Epithelial cell of proximal tubule (primary cell): ENCODE measurements around the gene LRRFIP1. TPM values are rescaled to one million over a fixed set of nuclear protein-coding genes. Genes with fewer than 3 reads are reported as not detected.

ENCODE experiments used
- DNase-seq: peaks from one replicate; pipeline ENCODE4 v3.0.0-alpha.2; 2011; ENCODE audit warnings: low read depth
- H3K4me3 ChIP-seq: 2 replicates; pipeline ENCODE4 v1.5.1; 2011; ENCODE audit warnings: low read depth, mild to moderate bottlenecking, low read length
- total RNA-seq: library from RNA; depleted of rRNA; stranded (reverse); fragments of >200 nt; gene quantifications from 2 replicates; pipeline ENCODE4 v1.2.3, GENCODE V29; 2015
- TF ChIP-seq, protein P1 (sequence below): conservative IDR thresholded peaks from 2 replicates; pipeline ENCODE4 v1.5.1; 2012; ENCODE audit warnings: low read depth, mild to moderate bottlenecking, low read length

The LRRFIP1 gene
- total RNA-seq, 1 donor from 2014 or later: 69.0 TPM

DNA sequence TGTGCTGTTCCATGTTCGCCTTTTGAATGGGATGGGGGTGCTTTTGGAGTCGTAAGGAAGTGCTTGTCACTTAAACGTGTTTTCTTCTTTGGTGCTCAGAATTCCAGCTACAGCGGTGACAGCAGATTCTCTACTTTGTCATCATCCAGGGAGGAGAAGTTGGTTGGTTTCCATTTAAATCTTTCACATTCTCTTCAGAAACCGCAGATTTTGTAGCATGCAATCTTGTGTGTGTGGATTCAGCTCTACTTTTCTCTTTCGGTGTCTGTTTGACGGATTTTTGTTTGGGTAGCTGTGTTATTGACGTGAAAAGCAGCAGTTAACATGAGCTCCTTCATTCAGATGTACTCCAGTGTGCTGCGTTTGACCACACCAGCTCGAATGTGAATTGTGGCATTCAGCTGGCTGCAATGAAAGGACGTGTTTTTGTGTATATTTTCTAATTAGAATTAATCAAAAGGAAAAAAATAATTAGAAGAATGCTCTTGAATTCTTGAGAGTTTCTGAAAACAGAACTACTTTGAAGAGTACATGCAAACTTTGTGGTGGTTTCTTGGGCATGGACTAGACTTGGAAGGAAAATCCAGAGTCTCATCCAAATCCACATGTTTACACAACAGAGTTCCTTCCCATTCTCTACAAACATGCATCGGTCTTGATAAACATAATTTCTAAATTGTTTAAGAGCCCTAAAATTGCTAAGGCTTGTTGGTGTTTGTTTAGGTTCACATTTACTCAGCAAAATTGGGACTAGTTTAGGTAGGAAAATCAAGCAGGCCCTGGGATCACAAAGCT lies 102.5 kb downstream of the LRRFIP1 start:
- no peak for DNase-seq
- H3K4me3 ChIP-seq: no peak overlapping the region
- TF ChIP-seq, protein P1, sequence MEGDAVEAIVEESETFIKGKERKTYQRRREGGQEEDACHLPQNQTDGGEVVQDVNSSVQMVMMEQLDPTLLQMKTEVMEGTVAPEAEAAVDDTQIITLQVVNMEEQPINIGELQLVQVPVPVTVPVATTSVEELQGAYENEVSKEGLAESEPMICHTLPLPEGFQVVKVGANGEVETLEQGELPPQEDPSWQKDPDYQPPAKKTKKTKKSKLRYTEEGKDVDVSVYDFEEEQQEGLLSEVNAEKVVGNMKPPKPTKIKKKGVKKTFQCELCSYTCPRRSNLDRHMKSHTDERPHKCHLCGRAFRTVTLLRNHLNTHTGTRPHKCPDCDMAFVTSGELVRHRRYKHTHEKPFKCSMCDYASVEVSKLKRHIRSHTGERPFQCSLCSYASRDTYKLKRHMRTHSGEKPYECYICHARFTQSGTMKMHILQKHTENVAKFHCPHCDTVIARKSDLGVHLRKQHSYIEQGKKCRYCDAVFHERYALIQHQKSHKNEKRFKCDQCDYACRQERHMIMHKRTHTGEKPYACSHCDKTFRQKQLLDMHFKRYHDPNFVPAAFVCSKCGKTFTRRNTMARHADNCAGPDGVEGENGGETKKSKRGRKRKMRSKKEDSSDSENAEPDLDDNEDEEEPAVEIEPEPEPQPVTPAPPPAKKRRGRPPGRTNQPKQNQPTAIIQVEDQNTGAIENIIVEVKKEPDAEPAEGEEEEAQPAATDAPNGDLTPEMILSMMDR: no peak

- TF ChIP-seq, protein P1: no peak
- peak; percentile 16 for DNase-seq
- H3K4me3 ChIP-seq: no peak overlapping the region
Measured at GRCh38 chr2:237731663-237732062, 104.3 kb downstream of the LRRFIP1 start.

DNA sequence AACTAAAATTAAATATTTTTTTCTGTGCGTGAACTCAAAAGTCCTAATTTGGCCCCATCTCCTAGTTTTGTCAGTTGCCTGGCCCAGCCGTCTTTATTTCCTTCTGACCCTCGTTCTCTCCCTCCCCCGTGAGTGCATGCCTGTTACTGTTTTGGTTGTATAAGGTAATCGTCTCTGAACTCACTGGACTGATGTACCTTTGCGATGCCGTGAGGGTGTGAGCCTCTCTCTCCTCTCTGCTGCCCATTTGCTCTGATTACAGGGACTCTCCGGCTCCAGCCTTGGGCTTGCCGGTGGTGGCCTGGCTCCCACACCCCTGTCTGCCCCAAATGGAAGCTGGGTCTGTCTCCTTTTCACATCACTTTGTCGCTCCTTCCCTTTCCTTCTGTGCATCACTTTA lies 104.7 kb downstream of the LRRFIP1 start:
- TF ChIP-seq, protein P1: no peak
- DNase-seq: no peak
- no peak overlapping the region for H3K4me3 ChIP-seq

- no peak overlapping the region for H3K4me3 ChIP-seq
- DNase-seq: no peak
- TF ChIP-seq, protein P1: no peak
Measured at GRCh38 chr2:237732790-237733381, 105.5 kb downstream of the LRRFIP1 start.

- TF ChIP-seq, protein P1: no peak
- DNase-seq: no peak
- no peak overlapping the region for H3K4me3 ChIP-seq
Measured at GRCh38 chr2:237733677-237734300, 106.4 kb downstream of the LRRFIP1 start.

DNA sequence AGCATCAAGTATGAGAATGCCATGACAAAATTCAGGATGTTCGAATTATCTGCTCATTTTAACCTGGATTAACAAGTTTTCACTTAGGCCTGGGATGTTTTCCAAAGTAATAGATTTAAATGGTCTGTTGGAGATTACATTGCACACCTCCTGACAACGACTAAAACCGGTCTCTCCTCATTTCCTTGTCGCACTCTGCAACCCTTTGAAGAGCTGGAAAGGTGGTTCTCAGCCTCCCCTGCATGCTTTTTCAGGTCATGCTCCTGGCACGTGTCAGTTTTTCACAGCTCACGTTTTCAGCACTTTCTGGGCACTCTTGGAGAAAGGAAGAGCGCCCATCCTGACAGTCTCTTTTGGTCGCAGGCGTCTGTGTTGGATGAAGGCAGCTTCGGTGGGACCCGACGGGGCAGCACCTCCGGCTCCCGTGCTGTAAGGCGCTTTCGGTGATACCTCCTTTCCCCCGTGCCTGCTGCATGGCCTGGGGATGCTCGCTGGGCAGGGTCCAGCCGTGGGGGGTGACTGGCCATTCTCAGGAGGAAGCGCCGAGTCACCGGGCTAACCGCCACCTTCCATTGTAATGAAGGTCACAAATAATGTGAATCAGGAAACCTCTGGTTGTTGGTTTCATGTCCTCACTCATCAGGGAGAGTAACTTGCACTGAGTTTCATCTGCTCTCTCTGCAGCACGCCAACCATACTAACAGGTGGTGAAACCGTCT lies 107.7 kb downstream of the LRRFIP1 start:
- no peak for DNase-seq
- no peak overlapping the region for H3K4me3 ChIP-seq
- TF ChIP-seq, protein P1: no peak
